Keratinocyte (primary cell): ENCODE data around the gene APOBEC3F.
"Not testable (repeated sequence)": the region's sequence is repeated elsewhere in the genome, so short reads cannot be mapped to it uniquely, and the experiment has no call there.

Source experiments
- CTCF ChIP-seq, 3 experiments: IDR thresholded peaks in 1 of 3; conservative IDR thresholded peaks in 1 of 3; optimal IDR thresholded peaks in 1 of 3; 2 replicates in 2 of 3; 3 replicates in 1 of 3; pipeline versions ENCODE3 to v1.5.1; 2011; ENCODE audit warnings: low read length in 3 of 3, mild to moderate bottlenecking in 3 of 3, moderate library complexity in 2 of 3, control low read depth in 1 of 3, inconsistent platforms in 1 of 3; ENCODE audit not compliant: insufficient read depth in 2 of 3; ENCODE audit errors: extremely low read depth in 1 of 3
- EZH2 ChIP-seq: IDR thresholded peaks from one replicate; pipeline ENCODE4 v1.6.1; 2012; ENCODE audit warnings: inconsistent platforms, mild to moderate bottlenecking, low read length, moderate library complexity

GRCh38 chr22:39013561-39013941 is 27.1 kb upstream of the APOBEC3F start:
- TF ChIP-seq CTCF (optimal IDR thresholded peaks at IDR 0.05 in 1 of 3, IDR thresholded peaks at IDR 0.05 in 1 of 3, conservative IDR thresholded peaks at IDR 0.05 in 1 of 3; ENCODE audit: extremely low read depth in 1 of 3, insufficient read depth in 2 of 3, low read length in 3 of 3); EZH2: not testable (repeated sequence)
